Uterus (tissue), 4 donors: ENCODE measurements around the gene NEDD1. TPM values are rescaled to one million over a fixed set of nuclear protein-coding genes. Genes with fewer than 3 reads are reported as not detected.

Experiments
- DNase-seq, 2 donors: peaks; one replicate each; pipeline ENCODE4 v3.0.0-alpha.2; 2019 to 2020
- H3K27ac ChIP-seq, 2 donors: fragments of 200-600 bp; sonication (generic); 1 replicate in 1 of 2; 2 replicates in 1 of 2; pipeline ENCODE4 v1.5.1; 2016 to 2018
- H3K27me3 ChIP-seq, 2 donors: fragments of 200-600 bp; sonication (generic); one replicate each; pipeline ENCODE4 v1.5.1; 2018 to 2019; ENCODE audit warnings: control low read depth in 1 of 2
- H3K36me3 ChIP-seq, 2 donors: fragments of 200-600 bp; sonication (generic); one replicate each; pipeline ENCODE4 v1.5.1; 2019; ENCODE audit warnings: control low read depth in 1 of 2
- H3K4me1 ChIP-seq, 2 donors: fragments of 200-600 bp; sonication (generic); one replicate each; pipeline ENCODE4 v1.5.1; 2018 to 2019; ENCODE audit warnings: control low read depth in 1 of 2
- H3K4me3 ChIP-seq, 2 donors: fragments of 200-600 bp; sonication (generic); 1 replicate in 1 of 2; 2 replicates in 1 of 2; pipeline ENCODE4 v1.5.1; 2018 to 2019; ENCODE audit warnings: mild to moderate bottlenecking in 1 of 2
- H3K9me3 ChIP-seq, 2 donors: fragments of 200-600 bp; sonication (generic); one replicate each; pipeline ENCODE4 v1.5.1; 2019; ENCODE audit warnings: control low read depth in 1 of 2
- CTCF ChIP-seq, 4 experiments: fragments of 200-600 bp in 2 of 4; fragments of 450-650 bp in 2 of 4; sonication (generic) in 2 of 4; IDR thresholded peaks; one replicate each; pipeline ENCODE4 v1.5.1; 2016 to 2019; ENCODE audit warnings: antibody characterized with exemption in 4 of 4, mild to moderate bottlenecking in 2 of 4, moderate library complexity in 1 of 4
- POLR2A ChIP-seq, 2 donors: fragments of 450-650 bp; IDR thresholded peaks; one replicate each; pipeline ENCODE4 v1.6.1; 2016; ENCODE audit warnings: antibody characterized with exemption in 2 of 2, mild to moderate bottlenecking in 1 of 2, moderate library complexity in 1 of 2
- intact Hi-C: fragments of 100-400 bp; cut with DNase I; formaldehyde crosslinking; loops from one replicate; pipeline ENCODE4 v1.15.1; 2023; ENCODE audit warnings: low total_unique reads
- total RNA-seq, 4 donors: library from RNA; depleted of rRNA in 3 of 4; stranded (reverse); fragments of >200 nt in 3 of 4; gene quantifications; one replicate each; pipeline versions ENCODE4 v1.1.0 to v1.2.4, GENCODE V29; 2014 to 2023
- donor health status: DM: yes; HTN: yes; CAD: no.

The NEDD1 gene
- total RNA-seq, 4 donors from 2014 or later, result 13.3 to 54.2 (median 36.3) TPM

GRCh38 chr12:96878704-96879103 lies 28.4 kb upstream of the NEDD1 start:
- H3K4me1 ChIP-seq, result no peaks in the 10 kb centered on the region
- no peak overlapping the region for H3K4me3 ChIP-seq
- intact Hi-C loops, result no loop called here
- no peak for TF ChIP-seq CTCF (IDR thresholded peaks at IDR 0.05)
- TF ChIP-seq POLR2A (IDR thresholded peaks at IDR 0.05), result no peak
- DNase-seq, result no peak
- no peaks in the 10 kb centered on the region for H3K9me3 ChIP-seq
- no peaks in the 10 kb centered on the region for H3K36me3 ChIP-seq
- H3K27me3 ChIP-seq, result no peaks in the 10 kb centered on the region
- no peak overlapping the region for H3K27ac ChIP-seq

- Histone ChIP-seq H3K36me3 (no peaks in the 10 kb centered on the region), H3K9me3 (no peaks in the 10 kb centered on the region), H3K4me3 (no peak overlapping the region), H3K27me3 (no peaks in the 10 kb centered on the region), H3K4me1 (no peaks in the 10 kb centered on the region), H3K27ac (no peak overlapping the region)
- TF ChIP-seq CTCF (IDR thresholded peaks at IDR 0.05), result no peak
- no peak for TF ChIP-seq POLR2A (IDR thresholded peaks at IDR 0.05)
- DNase-seq, result no peak
- intact Hi-C loops, result no loop called here
Observed at GRCh38 chr12:96879301-96879700, 27.8 kb upstream of the NEDD1 start.

- Histone ChIP-seq H3K27ac (no peak overlapping the region), H3K36me3 (no peaks in the 10 kb centered on the region), H3K27me3 (no peaks in the 10 kb centered on the region), H3K4me1 (no peaks in the 10 kb centered on the region), H3K4me3 (no peak overlapping the region), H3K9me3 (no peaks in the 10 kb centered on the region)
- intact Hi-C loops, result no loop called here
- TF ChIP-seq CTCF (IDR thresholded peaks at IDR 0.05) (no peak), POLR2A (IDR thresholded peaks at IDR 0.05) (no peak)
- no peak for DNase-seq
Observed at GRCh38 chr12:96880220-96880619, 26.8 kb upstream of the NEDD1 start.

GRCh38 chr12:96881608-96882007 lies 25.4 kb upstream of the NEDD1 start:
- Histone ChIP-seq H3K36me3 (no peaks in the 10 kb centered on the region), H3K9me3 (no peaks in the 10 kb centered on the region), H3K4me1 (no peaks in the 10 kb centered on the region), H3K4me3 (no peak overlapping the region), H3K27ac (no peak overlapping the region), H3K27me3 (no peaks in the 10 kb centered on the region)
- intact Hi-C loops, result no loop called here
- TF ChIP-seq POLR2A (IDR thresholded peaks at IDR 0.05), result no peak
- no peak for TF ChIP-seq CTCF (IDR thresholded peaks at IDR 0.05)
- DNase-seq, result no peak

GRCh38 chr12:96882862-96883261 lies 24.2 kb upstream of the NEDD1 start:
- intact Hi-C loops, result no loop called here
- DNase-seq, result no peak
- Histone ChIP-seq H3K4me1 (no peaks in the 10 kb centered on the region), H3K36me3 (no peaks in the 10 kb centered on the region), H3K4me3 (no peak overlapping the region), H3K9me3 (no peaks in the 10 kb centered on the region), H3K27ac (no peak overlapping the region), H3K27me3 (no peaks in the 10 kb centered on the region)
- TF ChIP-seq CTCF (IDR thresholded peaks at IDR 0.05) (no peak), POLR2A (IDR thresholded peaks at IDR 0.05) (no peak)
